Parietal lobe (tissue), 1 donor: ENCODE measurements around the gene ZNF550. TPM values are rescaled to one million over a fixed set of nuclear protein-coding genes. Genes with fewer than 3 reads are reported as not detected.

Source experiments
- total RNA-seq: library from RNA; depleted of rRNA; stranded (reverse); fragments of >200 nt; gene quantifications from one replicate; pipeline ENCODE4 v1.2.3, GENCODE V29; 2014

The ZNF550 gene
- 21.3 TPM for total RNA-seq

DNA sequence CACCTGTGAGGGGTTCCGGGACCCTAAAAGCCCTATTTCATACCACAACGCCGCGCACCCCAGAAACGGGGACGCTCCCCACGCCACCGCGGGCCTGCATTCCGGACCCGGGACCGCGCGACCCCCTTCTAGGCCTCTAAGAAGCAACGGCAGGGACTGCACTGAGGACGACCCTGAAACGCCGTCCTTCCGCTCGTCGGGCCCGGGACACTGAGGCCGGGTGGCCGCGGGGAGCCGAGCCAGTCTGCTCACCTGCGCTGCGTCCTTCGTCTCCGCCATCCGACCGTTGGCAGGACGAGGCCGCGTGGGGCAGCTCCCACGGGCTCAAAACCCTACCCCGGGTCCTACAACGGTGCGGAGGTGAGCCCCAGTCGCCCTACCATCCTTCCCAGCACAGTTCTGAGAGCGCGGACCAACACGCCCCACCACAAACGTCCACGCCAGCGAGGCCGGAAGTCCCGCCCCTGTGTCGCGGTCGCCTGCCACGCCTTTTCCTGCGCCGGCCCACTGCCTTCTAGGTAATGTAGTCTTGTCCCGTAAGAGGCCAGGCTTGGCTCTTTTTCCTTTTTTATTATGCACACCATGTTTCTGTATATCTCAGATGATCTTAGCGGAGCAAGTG lies at the start of gene ZNF550:
TSS of gene ZNF550 (minus strand) at position 460 of the 622 bp plus-strand sequence. CDS start at position 279, 181 bp downstream.

DNA sequence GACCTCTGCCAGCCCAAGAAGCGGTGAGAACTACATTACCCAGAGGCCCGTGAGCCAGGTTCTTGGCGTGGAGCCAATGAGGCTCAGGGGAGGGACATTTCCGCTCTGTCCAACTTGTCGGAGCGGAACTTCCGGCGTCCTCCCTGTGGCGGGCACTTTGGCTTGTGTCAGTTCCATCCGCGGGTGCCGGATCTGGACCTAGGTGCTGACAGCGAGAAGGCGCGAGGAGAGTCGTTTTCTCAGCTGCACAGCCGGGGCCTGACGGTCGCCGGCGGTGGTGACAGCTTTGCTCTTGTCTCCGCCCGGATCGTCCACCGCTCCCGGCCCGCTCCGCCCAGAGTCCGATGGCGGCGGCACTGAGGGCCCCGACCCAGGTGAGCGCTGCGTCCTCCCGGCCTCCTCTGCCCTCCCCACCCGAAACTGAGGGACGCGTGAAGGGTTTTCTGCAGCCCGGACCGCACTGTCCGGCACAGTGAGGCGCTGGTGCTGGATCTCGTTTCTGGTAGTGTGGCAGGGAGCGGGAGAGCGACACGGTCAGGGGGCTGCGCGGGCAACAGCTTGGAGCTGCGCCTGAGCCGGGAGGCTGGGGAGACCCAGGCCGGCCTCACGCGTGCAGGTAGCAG lies 40.2 kb upstream of the ZNF550 start, which contains the start of gene ZNF530:
TSS of gene ZNF530 (plus strand) at position 125 of the 623 bp plus-strand sequence. CDS start 4,461 bp downstream, outside the sequence.

DNA sequence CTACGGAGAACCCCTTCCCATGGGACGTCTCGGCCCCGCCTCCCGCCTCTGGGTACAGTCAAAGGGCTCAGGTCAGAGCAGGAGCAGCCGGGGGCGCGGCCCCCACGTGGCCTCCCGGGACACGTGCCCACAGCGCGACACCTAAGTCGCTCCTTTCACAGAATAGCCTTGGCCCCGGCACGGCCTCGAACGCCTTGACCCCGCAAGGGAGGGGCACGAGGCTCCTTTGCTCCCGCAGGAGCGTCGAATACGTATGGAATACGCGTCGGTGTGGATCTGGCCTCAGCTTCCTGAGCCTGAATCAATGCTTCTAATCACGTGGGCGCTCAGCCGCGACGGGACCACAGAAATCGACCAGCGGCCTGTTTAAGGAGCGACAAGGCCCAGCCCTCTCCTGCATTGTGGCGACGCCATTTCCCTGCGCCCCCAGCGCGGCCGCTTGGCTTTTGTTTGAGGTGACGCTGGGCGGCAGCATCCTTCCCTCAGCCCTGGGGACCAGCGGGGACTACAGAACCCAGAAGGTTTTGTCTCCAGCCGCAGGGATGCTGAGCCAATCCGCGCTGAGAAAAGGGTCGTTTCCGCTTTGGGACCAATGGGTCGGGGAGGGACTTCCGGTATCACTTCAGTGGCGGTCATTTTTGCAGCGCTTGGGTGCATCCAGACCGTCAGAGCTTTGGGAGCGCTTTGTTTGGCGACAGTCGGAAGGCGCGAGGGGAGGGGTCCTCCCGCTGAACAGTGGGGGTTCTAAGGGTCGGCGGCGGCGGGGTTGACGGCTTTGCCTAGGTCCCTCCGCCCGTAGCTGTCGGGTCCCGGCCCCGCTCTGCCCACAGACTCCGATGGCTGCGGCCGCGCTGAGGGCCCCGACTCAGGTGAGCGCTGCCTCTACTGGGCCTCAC lies 24.1 kb upstream of the ZNF550 start, which contains the start of gene ZIK1:
TSS of gene ZIK1 (plus strand) at position 625 of the 896 bp plus-strand sequence. CDS start at position 837, 212 bp downstream.

DNA sequence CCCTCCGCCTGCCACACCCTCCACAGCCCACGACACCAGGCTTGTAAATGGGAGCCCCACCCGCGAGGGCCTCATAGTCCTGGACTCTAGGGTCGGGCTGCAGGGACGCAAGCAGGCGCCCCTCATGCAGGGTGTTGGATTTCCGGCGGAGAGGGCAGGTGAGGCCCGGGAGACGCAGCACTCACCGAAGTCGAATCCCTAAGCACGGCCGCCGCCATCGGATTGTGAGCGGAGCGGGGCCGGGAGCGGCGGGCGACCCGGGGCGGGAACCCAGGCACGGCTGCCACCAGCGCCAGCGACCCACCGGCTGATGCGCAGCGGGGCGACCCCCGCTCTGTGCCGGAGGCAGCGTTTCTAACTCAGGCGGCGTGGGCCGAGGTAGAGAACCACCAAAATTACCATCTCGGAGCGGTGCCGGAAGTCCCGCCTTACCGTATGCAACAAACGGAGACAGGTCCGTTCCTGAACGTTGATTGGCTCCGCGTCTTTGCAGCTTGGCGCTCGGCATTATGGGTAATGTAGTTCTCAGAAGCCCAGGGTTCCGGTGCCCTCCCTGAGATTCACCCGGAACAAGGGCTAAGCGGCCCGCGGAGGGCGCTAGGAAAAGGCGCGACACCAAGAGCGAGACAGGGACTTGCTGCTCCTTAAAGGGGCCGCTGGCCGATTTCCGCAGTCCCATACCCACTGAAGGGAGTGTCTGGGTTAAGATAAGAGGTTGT lies 19.0 kb upstream of the ZNF550 start, which contains the start of gene ZNF416:
TSS of gene ZNF416 (minus strand) at position 425 of the 719 bp plus-strand sequence. CDS start at position 218, 207 bp downstream.

DNA sequence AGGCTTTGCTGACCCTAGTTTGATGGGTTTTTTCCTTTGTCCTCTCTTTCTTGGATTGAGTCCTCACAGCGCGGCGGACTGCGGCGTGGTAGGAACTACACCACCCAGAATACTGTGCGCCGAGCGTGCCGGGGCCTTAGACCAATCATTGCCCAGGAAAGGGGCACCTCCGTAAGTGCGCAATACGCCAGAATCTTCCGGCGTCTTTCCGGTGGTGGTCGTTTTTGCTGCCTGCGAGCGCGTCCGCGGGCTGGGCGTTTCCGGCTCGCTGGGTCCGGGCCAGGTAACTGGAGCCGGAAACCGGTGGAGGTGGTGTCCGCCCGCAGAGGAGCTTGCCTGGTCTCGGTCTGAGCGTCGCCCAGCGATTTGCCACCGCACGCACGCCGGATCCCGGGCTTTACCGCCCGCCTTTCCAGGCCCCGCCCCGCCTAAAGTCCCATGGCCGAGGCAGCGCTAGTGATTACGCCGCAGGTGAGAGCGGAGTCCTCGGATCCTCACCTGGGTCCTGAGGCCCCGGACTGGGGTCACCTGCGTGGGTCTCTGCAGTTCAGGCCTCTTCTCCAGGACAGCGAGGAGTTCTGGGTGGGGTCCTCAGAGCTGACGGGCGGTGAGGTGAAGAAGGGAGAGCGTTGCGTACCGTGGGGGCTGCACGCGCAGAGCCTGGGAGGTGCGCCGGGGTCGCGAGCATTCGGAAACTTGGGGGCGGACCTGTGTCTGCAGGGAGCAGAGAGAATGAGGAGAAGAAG lies 32.4 kb downstream of the ZNF550 start, which contains the start of gene ZNF549:
TSS of gene ZNF549 (plus strand) at position 221 of the 746 bp plus-strand sequence. CDS start at position 439, 218 bp downstream.

DNA sequence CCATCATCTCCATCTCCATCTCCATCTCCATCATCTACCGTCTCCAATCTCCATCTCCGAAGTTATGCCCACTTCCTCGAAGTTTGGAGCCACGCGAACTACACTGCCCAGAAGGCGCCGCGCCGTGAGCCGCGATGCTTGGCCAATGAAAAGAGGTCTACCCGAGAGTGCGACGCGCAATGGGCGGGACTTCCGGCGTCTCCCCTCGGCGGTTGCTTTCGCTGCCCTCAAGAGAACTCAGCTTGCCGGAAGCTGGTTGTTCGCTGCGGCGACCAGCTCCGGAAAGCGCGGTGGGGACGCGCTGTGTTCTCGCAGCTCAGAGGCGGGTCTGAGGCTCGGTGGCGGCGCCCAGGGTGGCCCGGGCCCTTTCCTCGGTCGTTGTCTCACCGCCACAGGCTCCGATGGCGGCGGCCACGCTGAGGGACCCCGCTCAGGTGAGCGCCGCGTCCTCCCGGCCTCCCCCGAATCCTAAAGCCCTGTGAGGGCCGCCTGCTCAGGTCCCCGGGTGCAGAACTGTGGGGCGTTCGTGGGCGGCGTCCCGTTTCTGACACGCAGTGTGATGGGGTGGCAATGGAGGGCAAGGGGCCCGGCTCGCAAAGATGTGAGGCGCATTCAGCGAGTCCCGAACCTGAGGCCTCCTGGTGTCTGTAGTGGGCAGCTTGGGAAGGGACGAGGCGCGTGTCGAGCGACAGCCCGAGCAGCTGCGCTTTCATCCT lies 59.8 kb downstream of the ZNF550 start, which contains the start of gene ZNF773:
TSS of gene ZNF773 (plus strand) at position 259 of the 716 bp plus-strand sequence. CDS start at position 402, 143 bp downstream.

DNA sequence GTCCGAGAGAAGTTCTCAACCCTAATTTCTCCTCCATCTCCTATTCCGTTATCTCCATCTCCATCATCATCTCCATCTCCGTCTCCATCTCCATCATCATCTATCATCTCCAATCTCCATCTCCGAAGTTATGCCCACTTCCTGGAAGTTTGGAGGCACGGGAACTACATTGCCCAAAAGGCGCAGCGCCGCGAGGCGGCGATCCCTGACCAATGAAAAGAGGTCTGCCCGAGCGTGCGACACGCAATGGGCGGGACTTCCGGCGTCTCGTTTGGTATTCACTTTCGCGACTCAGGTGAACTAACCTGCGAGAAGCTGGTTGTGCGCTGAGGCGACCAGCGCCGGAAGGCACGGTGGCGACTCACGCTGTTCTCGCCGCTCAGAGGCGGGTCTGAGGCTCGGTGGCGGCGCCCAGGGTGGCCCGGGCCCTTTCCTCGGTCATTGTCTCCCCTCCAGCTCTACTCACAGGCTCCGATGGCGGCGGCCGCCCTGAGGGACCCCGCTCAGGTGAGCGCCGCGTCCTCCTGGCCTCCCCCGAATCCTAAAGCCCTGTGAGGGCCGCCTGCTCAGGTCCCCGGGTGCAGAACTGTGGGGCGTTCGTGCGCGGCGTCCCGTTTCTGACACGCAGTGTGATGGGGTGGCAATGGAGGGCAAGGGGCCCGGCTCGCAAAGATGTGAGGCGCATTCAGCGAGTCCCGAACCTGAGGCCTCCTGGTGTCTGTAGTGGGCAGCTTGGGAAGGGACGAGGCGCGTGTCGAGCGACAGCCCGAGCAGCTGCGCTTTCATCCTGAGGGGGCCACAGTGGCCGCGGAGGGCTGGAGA lies 72.0 kb downstream of the ZNF550 start, which contains the start of gene ZNF419:
TSS of gene ZNF419 (plus strand) at position 274 of the 822 bp plus-strand sequence. CDS start at position 475, 201 bp downstream.

Other genes starting within 250 kb of the ZNF550 start
- 43.2 TPM for gene ZNF543, start 239.4 kb downstream of the ZNF550 start, total RNA-seq
- gene ZNF304, start 208.6 kb downstream of the ZNF550 start, total RNA-seq: 22.8 TPM
- 24.1 TPM for gene TRAPPC2B, start 196.3 kb downstream of the ZNF550 start, total RNA-seq
- gene ZNF547, start 196.3 kb downstream of the ZNF550 start, total RNA-seq: 16.0 TPM
- gene ZNF548, start 170.0 kb downstream of the ZNF550 start, total RNA-seq: 68.2 TPM
- 57.9 TPM for gene ZNF17, start 148.7 kb downstream of the ZNF550 start, total RNA-seq
- gene ZNF749, start 124.5 kb downstream of the ZNF550 start, total RNA-seq: 49.8 TPM
- gene VN1R1, start 102.7 kb downstream of the ZNF550 start, total RNA-seq: 11.0 TPM
- 77.3 TPM for gene ZNF772, start 82.3 kb downstream of the ZNF550 start, total RNA-seq
- 29.7 TPM for gene ZNF419, start 72.1 kb downstream of the ZNF550 start, total RNA-seq
- 35.4 TPM for gene ZNF773, start 59.9 kb downstream of the ZNF550 start, total RNA-seq
- gene ZNF549, start 32.5 kb downstream of the ZNF550 start, total RNA-seq: 41.9 TPM
- gene ZNF416, start 19.0 kb upstream of the ZNF550 start, total RNA-seq: 15.0 TPM
- gene ZIK1, start 24.3 kb upstream of the ZNF550 start, total RNA-seq: 30.4 TPM
- 5.6 TPM for gene ZNF530, start 40.0 kb upstream of the ZNF550 start, total RNA-seq
- gene ZNF134, start 54.4 kb upstream of the ZNF550 start, total RNA-seq: 50.1 TPM
- gene ZNF211, start 73.3 kb upstream of the ZNF550 start, total RNA-seq: 51.3 TPM
- not detected for gene ZSCAN4, start 109.1 kb upstream of the ZNF550 start, total RNA-seq
- gene ZNF551, start 122.1 kb upstream of the ZNF550 start, total RNA-seq: 26.3 TPM
- gene ZNF154, start 149.3 kb upstream of the ZNF550 start, total RNA-seq: 81.7 TPM
- 33.2 TPM for gene ZNF671, start 167.8 kb upstream of the ZNF550 start, total RNA-seq
- gene ZNF776, start 187.0 kb upstream of the ZNF550 start, total RNA-seq: 57.3 TPM
- 79.5 TPM for gene ZNF586, start 209.8 kb upstream of the ZNF550 start, total RNA-seq